Activated effector memory CD4-positive, alpha-beta T cell treated with anti-CD3 and anti-CD28 coated beads, Interleukin-2, amount 50 U/mL, for 16 hours (primary cell): ENCODE data around the gene RNASE8.

ENCODE experiments used
- DNase-seq: peaks from one replicate; pipeline ENCODE4 v3.0.0-alpha.2; 2020

RNASE8 gene

GRCh38 chr14:21093769-21094681, 36.4 kb downstream of the RNASE8 start:
- no peak for DNase-seq

- no peak for DNase-seq
Measured at GRCh38 chr14:21095430-21096205, 38.0 kb downstream of the RNASE8 start.

GRCh38 chr14:21096438-21096837, 38.8 kb downstream of the RNASE8 start:
- no peak for DNase-seq

GRCh38 chr14:21096978-21097635, 39.5 kb downstream of the RNASE8 start:
- DNase-seq = no peak

GRCh38 chr14:21097636-21098075, 40.0 kb downstream of the RNASE8 start:
- DNase-seq = no peak

GRCh38 chr14:21098076-21098891, 40.7 kb downstream of the RNASE8 start, which contains the start of gene ZNF219:
TSS of gene ZNF219 (minus strand) at chr14:21098655. CDS start at chr14:21093591, 5,064 bp downstream.
- DNase-seq = peak; percentile 78

- no peak for DNase-seq
Measured at GRCh38 chr14:21098892-21099595, 41.4 kb downstream of the RNASE8 start.

GRCh38 chr14:21099596-21099985, 42.0 kb downstream of the RNASE8 start:
- no peak for DNase-seq

- no peak for DNase-seq
Measured at GRCh38 chr14:21100931-21101330, 43.3 kb downstream of the RNASE8 start, which contains the start of gene TMEM253. TSS of gene TMEM253 (plus strand) at chr14:21101066. CDS start at chr14:21101344, 278 bp downstream.

GRCh38 chr14:21101802-21102413, 44.3 kb downstream of the RNASE8 start:
- no peak for DNase-seq

- DNase-seq = no peak
Measured at GRCh38 chr14:21102521-21103410, 45.1 kb downstream of the RNASE8 start.

- DNase-seq = no peak
Measured at GRCh38 chr14:21103411-21103709, 45.7 kb downstream of the RNASE8 start.

- peak; percentile 97 for DNase-seq
Measured at GRCh38 chr14:21103710-21104447, 46.3 kb downstream of the RNASE8 start.

GRCh38 chr14:21104448-21105060, 46.9 kb downstream of the RNASE8 start:
- peak; percentile 89 for DNase-seq

- no peak for DNase-seq
Measured at GRCh38 chr14:21105095-21105494, 47.5 kb downstream of the RNASE8 start.

GRCh38 chr14:21106176-21106497, 48.5 kb downstream of the RNASE8 start:
- no peak for DNase-seq

GRCh38 chr14:21106498-21107282, 49.1 kb downstream of the RNASE8 start:
- DNase-seq = peak; percentile 91

- DNase-seq = no peak
Measured at GRCh38 chr14:21107283-21107800, 49.7 kb downstream of the RNASE8 start.
